Left hindlimb (tissue), 1 donor: ENCODE measurements around the gene HIPK2.

Source experiments
- DNase-seq: peaks from one replicate; pipeline ENCODE4 v3.0.0-alpha.2; 2018

The HIPK2 gene

GRCh38 chr7:139750459-139751095 lies 27.2 kb downstream of the HIPK2 start:
- no peak for DNase-seq

GRCh38 chr7:139749545-139749944 lies 28.3 kb downstream of the HIPK2 start:
- no peak for DNase-seq

- no peak for DNase-seq
Observed at GRCh38 chr7:139748941-139749340, 28.9 kb downstream of the HIPK2 start.

GRCh38 chr7:139748373-139748765 lies 29.4 kb downstream of the HIPK2 start:
- no peak for DNase-seq

- no peak for DNase-seq
Observed at GRCh38 chr7:139747662-139748372, 30.0 kb downstream of the HIPK2 start.

- DNase-seq: no peak
Observed at GRCh38 chr7:139746652-139747051, 31.1 kb downstream of the HIPK2 start.

- DNase-seq: no peak
Observed at GRCh38 chr7:139745678-139746143, 32.1 kb downstream of the HIPK2 start.

- no peak for DNase-seq
Observed at GRCh38 chr7:139744768-139745677, 32.8 kb downstream of the HIPK2 start.

GRCh38 chr7:139743967-139744767 lies 33.6 kb downstream of the HIPK2 start:
- DNase-seq: no peak

- DNase-seq: no peak
Observed at GRCh38 chr7:139743267-139743966, 34.4 kb downstream of the HIPK2 start.

GRCh38 chr7:139741789-139742344 lies 35.9 kb downstream of the HIPK2 start:
- DNase-seq: no peak

- no peak for DNase-seq
Observed at GRCh38 chr7:139741239-139741638, 36.6 kb downstream of the HIPK2 start.

GRCh38 chr7:139739863-139740597 lies 37.8 kb downstream of the HIPK2 start:
- no peak for DNase-seq

GRCh38 chr7:139738772-139739171 lies 39.0 kb downstream of the HIPK2 start:
- no peak for DNase-seq

- no peak for DNase-seq
Observed at GRCh38 chr7:139738101-139738489, 39.7 kb downstream of the HIPK2 start.

GRCh38 chr7:139737221-139738100 lies 40.3 kb downstream of the HIPK2 start:
- DNase-seq: no peak

- no peak for DNase-seq
Observed at GRCh38 chr7:139735912-139736595, 41.7 kb downstream of the HIPK2 start.

- no peak for DNase-seq
Observed at GRCh38 chr7:139735466-139735865, 42.3 kb downstream of the HIPK2 start.

GRCh38 chr7:139734395-139734794 lies 43.4 kb downstream of the HIPK2 start:
- no peak for DNase-seq
